Measurements from ENCODE around the gene MYOG. TPM values are rescaled to one million over a fixed set of nuclear protein-coding genes. Genes with fewer than 3 reads are reported as not detected.

Gene MYOG
- total and polyA plus RNA-seq, 2 donors (not counting 1 experiment from before 2014, with no cell fraction given): not detected

- no peaks in the 10 kb centered on the region for H3K4me1 ChIP-seq (ENCODE audit: control insufficient read depth, extremely low read depth, insufficient read depth, low read length)
- H3K9ac ChIP-seq (ENCODE audit: insufficient read depth, low read length): no peak overlapping the region
- H3K4me2 ChIP-seq (ENCODE audit: extremely low read depth, insufficient read depth, low read length): no peak overlapping the region
- no peak overlapping the region for H3K27ac ChIP-seq (ENCODE audit: insufficient read depth, low read length)
- TF ChIP-seq CTCF (conservative IDR thresholded peaks at IDR 0.05 in 1 of 2, IDR thresholded peaks at IDR 0.05 in 1 of 2; ENCODE audit: low read depth in 1 of 2, low read length in 2 of 2): no peak
- TF ChIP-seq EZH2 (IDR thresholded peaks at IDR 0.05; ENCODE audit: low read length, missing control alignments): no peak
- H3K27me3 ChIP-seq (ENCODE audit: control insufficient read depth, insufficient read depth, low read length): peaks cover 28% of the 10 kb centered on the region
- no peaks in the 10 kb centered on the region for H4K20me1 ChIP-seq (ENCODE audit: control insufficient read depth, extremely low read depth, insufficient read depth, low read length)
- no peak overlapping the region for H2AFZ ChIP-seq (ENCODE audit: low read length)
- H3K4me3 ChIP-seq (replicated peaks in 1 of 4; ENCODE audit: control extremely low read depth in 1 of 4, insufficient read depth in 1 of 4, low read depth in 3 of 4, low read length in 4 of 4): no peak overlapping the region
- no peaks in the 10 kb centered on the region for H3K36me3 ChIP-seq (ENCODE audit: control insufficient read depth, insufficient read depth, low read length)
- H3K79me2 ChIP-seq (ENCODE audit: control insufficient read depth, insufficient read depth, low read length): no peaks in the 10 kb centered on the region
- no peaks in the 10 kb centered on the region for H3K9me3 ChIP-seq (ENCODE audit: control insufficient read depth, insufficient read depth, low read depth, low read length)
- DNase-seq (ENCODE audit: low read depth in 2 of 2): no peak
Measured at GRCh38 chr1:203073469-203073868, 12.3 kb downstream of the MYOG start.

GRCh38 chr1:203072911-203073310 is 12.9 kb downstream of the MYOG start:
- H3K9ac ChIP-seq (ENCODE audit: insufficient read depth, low read length): no peak overlapping the region
- H2AFZ ChIP-seq (ENCODE audit: low read length): no peak overlapping the region
- no peak for TF ChIP-seq EZH2 (IDR thresholded peaks at IDR 0.05; ENCODE audit: low read length, missing control alignments)
- no peak for TF ChIP-seq CTCF (conservative IDR thresholded peaks at IDR 0.05 in 1 of 2, IDR thresholded peaks at IDR 0.05 in 1 of 2; ENCODE audit: low read depth in 1 of 2, low read length in 2 of 2)
- no peaks in the 10 kb centered on the region for H4K20me1 ChIP-seq (ENCODE audit: control insufficient read depth, extremely low read depth, insufficient read depth, low read length)
- H3K9me3 ChIP-seq (ENCODE audit: control insufficient read depth, insufficient read depth, low read depth, low read length): no peaks in the 10 kb centered on the region
- peak in 1 of 2 donors; percentile 12 for DNase-seq (ENCODE audit: low read depth in 2 of 2)
- H3K27ac ChIP-seq (ENCODE audit: insufficient read depth, low read length): no peak overlapping the region
- H3K4me1 ChIP-seq (ENCODE audit: control insufficient read depth, extremely low read depth, insufficient read depth, low read length): no peaks in the 10 kb centered on the region
- H3K36me3 ChIP-seq (ENCODE audit: control insufficient read depth, insufficient read depth, low read length): no peaks in the 10 kb centered on the region
- no peak overlapping the region for H3K4me3 ChIP-seq (replicated peaks in 1 of 4; ENCODE audit: control extremely low read depth in 1 of 4, insufficient read depth in 1 of 4, low read depth in 3 of 4, low read length in 4 of 4)
- no peaks in the 10 kb centered on the region for H3K79me2 ChIP-seq (ENCODE audit: control insufficient read depth, insufficient read depth, low read length)
- H3K27me3 ChIP-seq (ENCODE audit: control insufficient read depth, insufficient read depth, low read length): peaks cover 28% of the 10 kb centered on the region
- no peak overlapping the region for H3K4me2 ChIP-seq (ENCODE audit: extremely low read depth, insufficient read depth, low read length)

- TF ChIP-seq CTCF (conservative IDR thresholded peaks at IDR 0.05 in 1 of 2, IDR thresholded peaks at IDR 0.05 in 1 of 2; ENCODE audit: low read depth in 1 of 2, low read length in 2 of 2): no peak
- peak; percentile 32 for TF ChIP-seq EZH2 (IDR thresholded peaks at IDR 0.05; ENCODE audit: low read length, missing control alignments)
- no peaks in the 10 kb centered on the region for H3K79me2 ChIP-seq (ENCODE audit: control insufficient read depth, insufficient read depth, low read length)
- no peaks in the 10 kb centered on the region for H3K9me3 ChIP-seq (ENCODE audit: control insufficient read depth, insufficient read depth, low read depth, low read length)
- no peak overlapping the region for H3K9ac ChIP-seq (ENCODE audit: insufficient read depth, low read length)
- no peak overlapping the region for H3K4me3 ChIP-seq (replicated peaks in 1 of 4; ENCODE audit: control extremely low read depth in 1 of 4, insufficient read depth in 1 of 4, low read depth in 3 of 4, low read length in 4 of 4)
- H3K4me1 ChIP-seq (ENCODE audit: control insufficient read depth, extremely low read depth, insufficient read depth, low read length): no peaks in the 10 kb centered on the region
- H3K27ac ChIP-seq (ENCODE audit: insufficient read depth, low read length): no peak overlapping the region
- no peaks in the 10 kb centered on the region for H3K36me3 ChIP-seq (ENCODE audit: control insufficient read depth, insufficient read depth, low read length)
- no peak overlapping the region for H2AFZ ChIP-seq (ENCODE audit: low read length)
- no peaks in the 10 kb centered on the region for H4K20me1 ChIP-seq (ENCODE audit: control insufficient read depth, extremely low read depth, insufficient read depth, low read length)
- H3K4me2 ChIP-seq (ENCODE audit: extremely low read depth, insufficient read depth, low read length): no peak overlapping the region
- no peak for DNase-seq (ENCODE audit: low read depth in 2 of 2)
- peaks cover 21% of the 10 kb centered on the region for H3K27me3 ChIP-seq (ENCODE audit: control insufficient read depth, insufficient read depth, low read length)
Measured at GRCh38 chr1:203072002-203072602, 13.7 kb downstream of the MYOG start.
